BLaER1 (cell line): ENCODE results near the gene ZFR.
A peak's percentile ranks its signal among the peaks of the same experiment; 100 is the strongest.
"Not testable (repeated sequence)": the region's sequence is repeated elsewhere in the genome, so short reads cannot be mapped to it uniquely, and the experiment has no call there.

Experiments
- H3K27ac ChIP-seq: shearing (Covaris generic); formaldehyde crosslinking; 2 replicates; pipeline ENCODE4 v1.8.1; 2022
- H3K27me3 ChIP-seq: shearing (Covaris generic); formaldehyde crosslinking; 2 replicates; pipeline ENCODE4 v1.8.1; 2022
- H3K36me3 ChIP-seq: shearing (Covaris generic); formaldehyde crosslinking; 2 replicates; pipeline ENCODE4 v1.8.1; 2022
- H3K4me1 ChIP-seq: shearing (Covaris generic); formaldehyde crosslinking; 2 replicates; pipeline ENCODE4 v1.8.1; 2022
- H3K4me2 ChIP-seq: shearing (Covaris generic); formaldehyde crosslinking; 2 replicates; pipeline ENCODE4 v1.8.1; 2022
- H3K4me3 ChIP-seq: shearing (Covaris generic); formaldehyde crosslinking; 2 replicates; pipeline ENCODE4 v1.8.1; 2022
- H3K9ac ChIP-seq: shearing (Covaris generic); formaldehyde crosslinking; 2 replicates; pipeline ENCODE4 v1.8.1; 2022
- H3K9me3 ChIP-seq: shearing (Covaris generic); formaldehyde crosslinking; 2 replicates; pipeline ENCODE4 v1.8.1; 2022
- H4K20me1 ChIP-seq: shearing (Covaris generic); formaldehyde crosslinking; 2 replicates; pipeline ENCODE4 v1.8.1; 2022
- Cebpa-rat ChIP-seq: shearing (Covaris generic); IDR thresholded peaks from 2 replicates; pipeline ENCODE4 v1.8.1; 2022

The ZFR gene

GRCh38 chr5:32436553-32437242, 7.8 kb downstream of the ZFR start:
- no peak for TF ChIP-seq Cebpa-rat
- H3K27me3 ChIP-seq: no peaks in the 10 kb centered on the region
- H3K4me1 ChIP-seq: peaks cover 3% of the 10 kb centered on the region; the same call in 1 of the 2 replicates
- peaks cover 11% of the 10 kb centered on the region; the same call in 1 of the 2 replicates for H3K9me3 ChIP-seq
- H3K9ac ChIP-seq: no peak overlapping the region
- no peak overlapping the region for H3K4me2 ChIP-seq
- peaks cover 100% of the 10 kb centered on the region for H4K20me1 ChIP-seq
- H3K4me3 ChIP-seq: no peak overlapping the region
- H3K27ac ChIP-seq: no peak overlapping the region
- H3K36me3 ChIP-seq: peaks cover 82% of the 10 kb centered on the region

GRCh38 chr5:32435383-32435782, 9.2 kb downstream of the ZFR start:
- Histone ChIP-seq H3K4me2 (no peak overlapping the region), H4K20me1 (peaks cover 100% of the 10 kb centered on the region), H3K9ac (no peak overlapping the region), H3K4me1 (no peaks in the 10 kb centered on the region), H3K36me3 (peaks cover 79% of the 10 kb centered on the region), H3K27me3 (no peaks in the 10 kb centered on the region), H3K27ac (no peak overlapping the region), H3K4me3 (no peak overlapping the region), H3K9me3 (peaks cover 16% of the 10 kb centered on the region; the same call in 1 of the 2 replicates)
- no peak for TF ChIP-seq Cebpa-rat

- Histone ChIP-seq H3K27me3 (no peaks in the 10 kb centered on the region), H4K20me1 (peaks cover 100% of the 10 kb centered on the region), H3K27ac (no peak overlapping the region), H3K9me3 (peaks cover 19% of the 10 kb centered on the region), H3K36me3 (peaks cover 76% of the 10 kb centered on the region), H3K4me3 (no peak overlapping the region), H3K4me2 (no peak overlapping the region), H3K4me1 (no peaks in the 10 kb centered on the region), H3K9ac (no peak overlapping the region)
- TF ChIP-seq Cebpa-rat: no peak
These were observed 10.3 kb downstream of the ZFR start for GRCh38 chr5:32434221-32434620.

GRCh38 chr5:32432633-32433032, 11.9 kb downstream of the ZFR start:
- Histone ChIP-seq H3K9ac (no peak overlapping the region), H3K27ac (no peak overlapping the region), H3K27me3 (no peaks in the 10 kb centered on the region), H3K4me3 (no peak overlapping the region), H3K36me3 (peaks cover 81% of the 10 kb centered on the region), H3K9me3 (peaks cover 35% of the 10 kb centered on the region), H3K4me1 (no peaks in the 10 kb centered on the region), H4K20me1 (peaks cover 98% of the 10 kb centered on the region), H3K4me2 (no peak overlapping the region)
- no peak for TF ChIP-seq Cebpa-rat

GRCh38 chr5:32430825-32431224, 13.7 kb downstream of the ZFR start:
- not testable (repeated sequence) for H3K9ac ChIP-seq, H3K4me2 ChIP-seq, H3K4me3 ChIP-seq, H3K4me1 ChIP-seq, H3K27ac ChIP-seq, H3K27me3 ChIP-seq
- Histone ChIP-seq H3K36me3 (peaks cover 89% of the 10 kb centered on the region), H3K9me3 (peaks cover 53% of the 10 kb centered on the region), H4K20me1 (peaks cover 95% of the 10 kb centered on the region)

- H3K27ac ChIP-seq: no peak overlapping the region
- H3K36me3 ChIP-seq: peaks cover 82% of the 10 kb centered on the region
- H3K9ac ChIP-seq: no peak overlapping the region
- H3K4me1 ChIP-seq: no peaks in the 10 kb centered on the region
- H4K20me1 ChIP-seq: peaks cover 94% of the 10 kb centered on the region
- TF ChIP-seq Cebpa-rat: no peak
- H3K9me3 ChIP-seq: peaks cover 67% of the 10 kb centered on the region
- H3K27me3 ChIP-seq: no peaks in the 10 kb centered on the region
- no peak overlapping the region for H3K4me3 ChIP-seq
- no peak overlapping the region for H3K4me2 ChIP-seq
These were observed 16.1 kb downstream of the ZFR start for GRCh38 chr5:32428426-32428825.

GRCh38 chr5:32426440-32427151, 17.9 kb downstream of the ZFR start:
- Histone ChIP-seq H3K9ac (no peak overlapping the region), H3K27me3 (no peaks in the 10 kb centered on the region), H3K9me3 (peaks cover 62% of the 10 kb centered on the region), H3K4me2 (no peak overlapping the region), H3K36me3 (peaks cover 79% of the 10 kb centered on the region), H3K4me1 (peaks cover 9% of the 10 kb centered on the region), H3K27ac (no peak overlapping the region), H3K4me3 (peak overlapping the region; percentile 36; the same call in 1 of the 2 replicates), H4K20me1 (peaks cover 94% of the 10 kb centered on the region)
- TF ChIP-seq Cebpa-rat: no peak

GRCh38 chr5:32422697-32423096, 21.8 kb downstream of the ZFR start:
- no peak overlapping the region for H3K9ac ChIP-seq
- no peaks in the 10 kb centered on the region for H3K27me3 ChIP-seq
- H3K4me2 ChIP-seq: no peak overlapping the region
- peaks cover 36% of the 10 kb centered on the region for H3K9me3 ChIP-seq
- H3K4me3 ChIP-seq: no peak overlapping the region
- peaks cover 22% of the 10 kb centered on the region for H3K4me1 ChIP-seq
- no peak overlapping the region for H3K27ac ChIP-seq
- H4K20me1 ChIP-seq: peaks cover 94% of the 10 kb centered on the region
- no peak for TF ChIP-seq Cebpa-rat
- H3K36me3 ChIP-seq: peaks cover 71% of the 10 kb centered on the region

- peaks cover 71% of the 10 kb centered on the region for H3K36me3 ChIP-seq
- peaks cover 87% of the 10 kb centered on the region for H4K20me1 ChIP-seq
- no peak overlapping the region for H3K4me3 ChIP-seq
- no peak for TF ChIP-seq Cebpa-rat
- H3K9ac ChIP-seq: no peak overlapping the region
- no peak overlapping the region for H3K4me2 ChIP-seq
- peaks cover 20% of the 10 kb centered on the region; the same call in 1 of the 2 replicates for H3K9me3 ChIP-seq
- no peaks in the 10 kb centered on the region for H3K27me3 ChIP-seq
- H3K4me1 ChIP-seq: peaks cover 22% of the 10 kb centered on the region
- H3K27ac ChIP-seq: no peak overlapping the region
These were observed 23.5 kb downstream of the ZFR start for GRCh38 chr5:32421075-32421474.

GRCh38 chr5:32420506-32420905, 24.0 kb downstream of the ZFR start:
- TF ChIP-seq Cebpa-rat: no peak
- Histone ChIP-seq H3K4me2 (no peak overlapping the region), H4K20me1 (peaks cover 84% of the 10 kb centered on the region), H3K9ac (no peak overlapping the region), H3K4me3 (no peak overlapping the region), H3K27ac (no peak overlapping the region), H3K4me1 (peaks cover 22% of the 10 kb centered on the region), H3K27me3 (no peaks in the 10 kb centered on the region), H3K9me3 (peaks cover 14% of the 10 kb centered on the region; the same call in 1 of the 2 replicates), H3K36me3 (peaks cover 73% of the 10 kb centered on the region)
